NOMO-1 treated with DMSO at 0.1 percent for 48 hours (cell line): ENCODE measurements around the gene DNAJC8.
A peak's percentile ranks its signal among the peaks of the same experiment; 100 is the strongest.

Source experiments
- DNase-seq: peaks from one replicate; lab custom pipeline; 2025; ENCODE audit not compliant: unreplicated experiment; lab: John Stamatoyannopoulos, UW

The DNAJC8 gene

GRCh38 chr1:28205243-28205642 is 27.6 kb downstream of the DNAJC8 start:
- DNase-seq = no peak

GRCh38 chr1:28200234-28200873 is 32.5 kb downstream of the DNAJC8 start:
- DNase-seq = no peak

GRCh38 chr1:28199328-28200233 is 33.2 kb downstream of the DNAJC8 start:
- no peak for DNase-seq

- DNase-seq = no peak
Observed at GRCh38 chr1:28197682-28198415, 35.0 kb downstream of the DNAJC8 start.

GRCh38 chr1:28196330-28196729 is 36.5 kb downstream of the DNAJC8 start:
- DNase-seq = no peak

GRCh38 chr1:28195780-28196179 is 37.0 kb downstream of the DNAJC8 start:
- no peak for DNase-seq

- DNase-seq = no peak
Observed at GRCh38 chr1:28194326-28195035, 38.3 kb downstream of the DNAJC8 start.

GRCh38 chr1:28193701-28194161 is 39.1 kb downstream of the DNAJC8 start:
- no peak for DNase-seq

- DNase-seq = no peak
Observed at GRCh38 chr1:28190996-28191645, 41.7 kb downstream of the DNAJC8 start.

- DNase-seq = peak; percentile 76
Observed at GRCh38 chr1:28190337-28190979, 42.4 kb downstream of the DNAJC8 start.

GRCh38 chr1:28185071-28185470 is 47.8 kb downstream of the DNAJC8 start:
- DNase-seq = no peak

GRCh38 chr1:28180306-28181305 is 52.2 kb downstream of the DNAJC8 start:
- no peak for DNase-seq

- no peak for DNase-seq
Observed at GRCh38 chr1:28178690-28179485, 53.9 kb downstream of the DNAJC8 start.

- peak; percentile 87 for DNase-seq
Observed at GRCh38 chr1:28176492-28177470, 56.0 kb downstream of the DNAJC8 start, which contains the start of gene PTAFR. Gene PTAFR, minus strand, starts transcription at chr1:28176690. Its CDS starts 25,669 bp downstream, at chr1:28151021.

GRCh38 chr1:28175955-28176485 is 56.8 kb downstream of the DNAJC8 start:
- no peak for DNase-seq

GRCh38 chr1:28173980-28174297 is 58.9 kb downstream of the DNAJC8 start:
- DNase-seq = no peak
